DMS53 treated with DMSO at 0.1 percent for 48 hours (cell line): ENCODE measurements around the gene CELSR1.

Source experiments
- DNase-seq: peaks from one replicate; lab custom pipeline; 2025; ENCODE audit not compliant: unreplicated experiment; lab: John Stamatoyannopoulos, UW

Gene CELSR1

DNA sequence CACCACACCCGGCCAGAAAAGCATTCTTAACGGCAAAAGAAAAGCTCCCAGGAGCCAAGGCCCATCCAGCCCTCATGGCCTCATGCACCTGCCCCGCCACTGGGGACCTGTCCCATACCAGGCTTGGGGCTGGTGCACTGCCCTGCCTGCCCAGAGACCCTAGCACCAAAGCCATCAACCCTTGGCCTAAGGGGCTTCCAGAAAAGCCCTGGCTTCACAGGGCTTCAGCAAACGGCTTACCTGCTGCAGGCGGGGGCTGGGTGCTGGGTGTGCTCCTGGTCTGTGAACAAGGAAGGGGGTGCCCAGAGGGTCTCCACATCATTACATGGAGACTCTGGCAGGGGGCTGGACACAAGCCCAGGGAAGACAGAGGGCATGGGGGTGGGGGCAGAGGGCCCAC is 89.5 kb downstream of the CELSR1 start:
- DNase-seq = no peak

DNA sequence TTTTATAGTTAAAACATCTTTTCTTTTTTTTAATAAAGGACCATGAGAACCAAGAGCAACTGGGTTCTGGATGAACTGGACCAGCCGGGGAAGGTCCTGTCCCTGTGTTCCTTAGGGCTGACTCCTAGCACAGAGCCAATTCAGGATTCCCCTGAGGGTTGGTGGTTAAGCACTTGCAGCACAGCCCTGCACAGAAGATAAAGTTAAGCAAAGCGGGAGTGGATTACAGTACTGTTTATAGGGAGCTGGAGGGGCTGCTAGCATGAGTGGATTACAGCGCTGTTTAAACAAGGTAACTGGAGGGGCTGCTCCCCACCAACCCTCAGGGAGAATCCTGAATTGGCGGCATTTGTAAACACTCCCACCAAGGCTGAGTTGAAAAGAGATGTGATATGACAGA is 90.6 kb downstream of the CELSR1 start:
- DNase-seq = no peak

DNA sequence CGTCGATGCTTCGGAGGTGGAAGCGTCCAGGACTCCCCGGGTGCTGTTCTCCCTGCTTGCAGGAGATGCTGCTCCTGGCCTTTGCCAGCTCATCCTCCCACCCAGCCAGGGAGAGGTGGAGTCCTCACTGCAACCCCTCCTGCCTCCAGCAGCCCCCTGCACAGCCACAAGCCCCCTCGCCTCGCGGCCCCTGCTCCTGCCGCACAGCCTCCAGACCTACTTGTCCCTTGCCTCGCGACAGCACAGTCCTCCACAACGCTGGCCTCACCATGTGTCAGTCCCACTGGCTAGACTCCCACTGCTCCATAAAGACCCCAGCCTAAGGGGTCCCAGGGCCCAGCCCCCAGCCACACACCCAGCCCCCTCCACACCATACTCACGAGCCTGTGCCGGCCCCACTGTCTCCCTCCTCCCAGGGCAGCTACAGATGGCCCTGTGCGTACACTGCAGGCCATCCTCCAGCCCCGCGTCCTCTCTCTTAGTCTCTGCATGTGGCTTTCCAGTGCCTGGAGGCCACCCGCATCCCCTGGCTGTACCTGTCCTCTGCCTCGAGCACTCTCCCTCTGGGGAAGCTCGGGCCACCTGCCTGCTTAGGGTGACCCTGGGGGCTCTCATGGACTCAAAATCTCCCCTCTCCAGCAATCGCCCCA is 91.5 kb downstream of the CELSR1 start:
- no peak for DNase-seq

DNA sequence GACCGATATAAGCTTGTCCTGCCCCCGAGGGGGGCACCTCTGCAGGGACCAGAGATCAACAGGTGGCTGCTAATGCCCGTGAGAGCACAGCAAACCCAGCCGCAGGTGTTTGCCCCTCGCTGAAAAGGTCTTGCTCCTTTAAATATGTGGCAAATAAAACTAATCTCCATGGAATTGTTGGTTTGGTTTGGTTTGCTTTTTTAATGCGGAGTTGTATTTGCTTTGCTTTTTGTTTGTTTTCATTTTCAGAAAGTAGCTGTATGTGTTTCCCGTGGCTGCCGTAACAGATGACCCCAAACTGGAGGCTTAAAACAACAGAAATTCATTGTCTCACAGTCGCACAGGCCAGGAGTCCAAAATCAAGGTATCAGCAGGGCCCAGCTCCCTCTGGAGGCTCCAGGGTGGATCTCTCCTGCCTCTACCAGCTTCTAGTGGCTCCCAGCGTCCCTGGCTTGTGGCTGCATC is 93.0 kb downstream of the CELSR1 start:
- peak; percentile 68 for DNase-seq

DNA sequence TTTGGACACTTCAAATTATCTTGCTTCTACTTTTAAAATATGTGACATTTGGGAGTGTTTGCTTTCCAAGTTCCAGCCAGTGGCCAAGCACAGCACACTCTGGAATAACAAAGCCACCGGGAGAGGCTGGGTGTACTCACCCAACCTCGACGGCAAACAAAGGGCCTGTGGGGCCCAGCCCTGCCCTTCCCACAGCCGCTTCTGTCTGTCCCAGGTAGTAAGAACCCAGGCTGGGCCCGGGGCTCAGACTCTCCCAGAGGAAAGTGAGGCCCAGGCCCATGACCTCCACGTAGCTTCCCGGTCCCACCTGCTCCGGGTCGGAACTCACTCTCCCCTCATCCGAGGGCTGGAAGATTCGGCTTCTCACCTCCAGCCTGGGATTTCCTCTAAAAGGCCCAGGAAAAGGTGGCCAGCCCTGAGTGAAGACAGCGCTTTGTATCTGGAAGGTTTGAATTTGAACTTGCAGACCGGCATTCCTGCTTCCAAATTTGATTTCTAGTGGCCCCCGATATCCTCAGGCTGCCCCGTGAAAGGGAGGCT is 93.5 kb downstream of the CELSR1 start:
- DNase-seq = peak; percentile 63

DNA sequence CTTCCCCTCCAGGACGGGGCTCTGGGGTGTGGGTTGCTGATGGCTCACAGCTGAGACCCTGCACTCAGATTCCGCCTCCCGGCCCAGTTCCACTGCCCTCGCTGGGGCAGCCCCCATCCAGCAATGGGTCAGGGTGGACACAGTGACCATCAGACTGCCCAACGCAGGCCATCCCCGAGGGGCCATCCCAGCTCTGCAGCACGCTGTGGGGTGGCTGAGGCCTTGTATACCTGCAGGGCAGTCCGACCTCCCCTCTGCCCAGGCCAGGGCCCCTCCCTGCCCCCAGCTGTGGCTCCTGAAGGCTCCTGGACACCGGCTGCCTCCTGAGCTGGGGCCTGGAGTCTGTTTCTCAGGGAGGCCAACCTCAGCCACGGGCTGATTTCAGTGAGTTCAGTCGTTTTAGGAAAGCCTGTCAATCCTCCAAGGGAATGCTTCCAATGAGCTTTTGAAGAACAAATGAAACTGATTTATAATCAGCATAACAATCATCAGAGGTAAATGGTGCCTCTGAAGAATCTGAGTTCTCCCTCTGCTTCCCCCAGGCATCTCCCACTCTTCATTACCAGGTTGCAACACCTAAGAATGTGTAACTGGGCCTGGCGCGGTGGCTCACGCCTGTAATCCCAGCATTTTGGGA is 95.1 kb downstream of the CELSR1 start:
- no peak for DNase-seq

DNA sequence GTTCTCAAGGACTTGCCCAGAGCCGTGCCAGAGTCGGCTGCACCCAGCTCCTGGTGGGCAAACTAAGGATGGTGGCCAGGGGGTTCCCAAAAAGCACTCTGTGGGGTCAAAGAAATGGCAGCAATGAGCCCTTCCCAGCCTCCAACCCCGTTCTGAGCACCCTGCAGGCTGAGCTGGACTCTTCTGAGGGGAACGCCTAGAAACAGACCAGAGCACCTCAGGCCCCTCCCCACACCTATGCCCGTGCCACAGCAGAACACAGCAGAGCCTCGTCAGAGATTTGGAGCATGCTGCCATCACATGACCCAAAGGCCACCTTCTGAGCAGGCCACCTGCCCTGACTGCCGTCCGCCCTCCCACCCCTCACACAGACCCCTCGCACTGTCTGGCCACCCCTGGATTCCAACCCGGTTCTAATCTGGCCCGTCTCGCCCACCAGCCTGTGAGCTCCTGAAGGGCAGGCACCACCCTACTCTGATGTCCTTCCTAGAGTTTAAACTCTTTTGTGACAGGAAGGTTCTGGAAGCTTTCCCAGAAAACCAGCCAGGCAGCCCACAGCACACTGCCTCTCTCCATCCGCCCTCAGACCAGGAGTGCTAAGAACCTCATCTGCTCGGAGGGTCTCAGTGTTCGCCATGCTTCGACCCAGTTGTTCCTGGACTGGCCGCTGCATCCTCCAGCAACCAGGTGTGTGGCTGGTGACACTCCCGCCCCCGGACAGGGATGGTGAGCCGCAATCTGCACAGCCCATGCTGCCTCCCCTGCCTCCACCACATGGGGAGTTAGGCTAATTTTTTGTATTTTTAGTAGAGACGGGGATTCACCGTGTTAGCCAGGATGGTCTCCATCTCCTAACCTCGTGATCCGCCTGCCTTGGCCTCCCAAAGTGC is 97.6 kb downstream of the CELSR1 start:
- DNase-seq = no peak

DNA sequence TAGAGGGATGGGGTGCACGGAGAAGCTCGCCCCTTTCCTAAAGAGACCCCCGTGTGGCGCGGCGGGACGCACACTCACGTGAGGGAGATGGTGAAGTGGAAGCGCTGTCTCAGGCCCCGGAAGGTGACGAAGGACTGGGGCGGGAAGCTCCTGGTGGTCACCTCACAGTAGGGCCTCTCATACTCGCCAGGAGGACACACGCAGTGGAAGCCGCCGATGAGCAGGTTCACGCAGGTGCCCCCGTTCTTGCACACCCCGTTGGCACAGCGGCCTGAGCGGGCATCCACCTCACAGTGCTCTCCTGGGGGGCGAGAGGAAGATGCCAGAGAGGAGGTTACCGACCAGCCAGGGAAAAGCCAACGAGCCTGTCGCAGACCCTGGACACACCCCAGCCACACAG is 98.3 kb downstream of the CELSR1 start:
- DNase-seq = no peak

DNA sequence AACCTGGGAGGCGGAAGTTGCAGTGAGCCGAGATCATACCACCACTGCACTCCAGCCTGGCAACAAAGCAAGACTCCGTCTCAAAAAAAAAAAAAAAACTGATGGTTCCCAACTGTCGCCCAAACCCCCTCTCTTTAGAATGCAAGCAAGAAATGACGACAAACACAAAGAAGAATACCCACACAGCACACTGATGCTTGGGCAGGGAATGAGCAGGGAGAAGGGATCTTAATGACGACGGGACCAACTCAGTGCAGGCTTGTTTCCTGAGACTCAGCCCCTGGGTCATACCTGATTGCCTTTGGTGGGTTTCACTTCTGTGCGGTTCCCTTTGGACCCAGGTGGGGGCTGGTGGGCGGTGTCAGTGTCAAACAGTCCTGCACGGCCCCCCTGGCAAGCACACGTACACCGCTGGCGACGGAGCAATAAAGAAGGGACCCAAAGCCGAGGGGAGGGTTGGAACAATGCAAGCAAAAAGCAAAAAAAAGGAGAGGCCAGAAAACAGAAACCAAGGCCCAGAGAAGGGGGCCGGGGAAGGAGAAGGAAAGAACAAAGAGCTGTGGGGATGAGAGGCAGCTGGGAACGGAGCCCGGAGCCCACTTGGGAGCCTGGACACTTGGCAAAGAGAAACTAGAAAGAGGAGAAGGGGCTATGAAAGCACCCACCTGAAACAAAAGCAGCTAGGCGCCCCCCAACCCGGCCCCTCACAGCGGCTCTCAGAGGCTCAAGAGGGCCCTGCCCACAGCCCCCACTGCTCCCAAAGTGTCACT is 99.6 kb downstream of the CELSR1 start:
- DNase-seq = no peak

DNA sequence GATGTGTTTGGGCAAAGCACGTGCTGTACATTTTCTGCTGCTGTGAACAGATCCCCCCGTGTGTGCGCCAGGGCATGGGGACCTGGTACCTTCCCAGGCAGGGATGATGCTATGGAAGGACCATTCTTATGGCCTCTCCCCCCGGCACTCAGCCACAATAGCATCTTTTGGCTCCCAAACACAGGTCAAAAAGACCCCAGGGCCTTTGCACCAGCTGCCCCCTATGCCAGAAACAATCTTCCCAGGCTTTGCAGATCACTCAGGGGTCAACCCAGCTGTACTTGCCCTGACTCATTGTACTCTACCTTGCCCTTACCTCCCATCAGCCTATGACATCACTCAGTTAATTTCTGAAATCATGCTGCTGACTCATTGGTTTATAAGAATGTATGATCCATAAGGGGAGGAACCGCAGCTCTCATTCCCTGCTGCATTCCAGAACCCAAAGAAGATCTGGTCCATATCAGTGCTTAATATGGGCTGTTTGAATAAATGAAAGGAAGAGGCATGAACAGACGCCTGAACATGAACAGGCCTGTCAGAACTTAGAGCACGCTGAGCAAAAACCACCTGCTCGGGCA is 100.7 kb downstream of the CELSR1 start:
- DNase-seq = no peak

DNA sequence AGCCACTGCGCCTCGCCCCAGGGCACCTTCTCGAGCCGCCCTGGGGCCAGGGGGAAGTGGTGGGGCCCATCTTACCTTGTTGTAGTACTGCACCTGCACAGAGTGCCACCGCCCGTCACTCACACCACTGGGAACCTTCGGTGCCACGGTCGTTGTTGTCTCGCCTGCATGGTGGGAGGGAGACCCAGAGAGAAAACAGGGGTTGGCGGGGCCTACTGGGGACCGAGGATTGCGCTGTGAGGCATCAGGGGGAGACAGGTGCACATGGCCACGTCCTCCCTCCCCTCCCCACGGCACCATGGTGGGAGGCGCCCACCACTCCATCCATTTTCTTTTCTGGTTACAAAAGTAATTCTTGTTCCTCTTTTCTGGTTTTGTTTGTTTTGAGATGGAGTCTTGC is 104.1 kb downstream of the CELSR1 start:
- DNase-seq = no peak

DNA sequence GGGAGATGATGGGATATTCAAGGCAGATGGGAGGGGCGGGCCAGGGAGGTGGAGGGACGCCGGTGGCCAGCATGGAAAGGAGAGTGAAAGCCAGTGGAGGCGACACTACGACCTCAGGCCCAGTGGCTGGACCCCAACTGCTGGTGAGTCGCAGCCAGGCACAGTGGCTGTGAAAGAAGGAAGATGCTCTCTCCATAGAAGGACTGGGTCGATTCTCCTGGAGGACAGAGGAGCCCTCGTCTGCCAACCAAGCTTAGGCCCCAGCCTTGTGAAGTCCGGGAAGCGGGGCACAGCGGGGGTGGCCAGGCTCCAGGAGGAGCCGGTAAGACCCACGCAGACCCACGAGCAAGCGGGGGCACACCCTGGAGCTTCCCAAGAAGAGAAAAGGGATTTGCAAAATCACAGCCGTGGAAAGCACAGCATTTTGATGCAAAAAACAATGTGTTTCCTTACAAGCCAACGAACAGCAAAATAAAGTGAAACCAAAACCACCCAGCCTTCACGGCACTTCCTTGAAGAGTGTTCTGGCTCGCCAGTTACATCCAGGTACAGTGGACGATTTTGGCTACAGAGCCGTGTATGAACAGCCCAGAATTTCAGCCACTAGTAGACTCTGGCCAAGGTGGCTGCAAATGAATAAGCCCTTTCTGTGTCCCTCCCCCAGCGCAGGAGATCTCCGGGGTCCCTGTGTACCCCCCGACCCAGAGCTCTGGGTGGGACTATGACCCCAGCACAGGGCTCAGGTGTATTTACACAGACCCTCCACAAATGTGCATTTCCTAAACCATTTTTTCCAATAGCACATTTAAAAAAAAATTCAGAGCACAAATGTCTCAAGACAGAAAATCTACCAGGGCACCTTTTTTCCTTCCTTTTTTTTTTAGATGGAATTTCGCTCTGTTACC is 105.0 kb downstream of the CELSR1 start:
- no peak for DNase-seq

DNA sequence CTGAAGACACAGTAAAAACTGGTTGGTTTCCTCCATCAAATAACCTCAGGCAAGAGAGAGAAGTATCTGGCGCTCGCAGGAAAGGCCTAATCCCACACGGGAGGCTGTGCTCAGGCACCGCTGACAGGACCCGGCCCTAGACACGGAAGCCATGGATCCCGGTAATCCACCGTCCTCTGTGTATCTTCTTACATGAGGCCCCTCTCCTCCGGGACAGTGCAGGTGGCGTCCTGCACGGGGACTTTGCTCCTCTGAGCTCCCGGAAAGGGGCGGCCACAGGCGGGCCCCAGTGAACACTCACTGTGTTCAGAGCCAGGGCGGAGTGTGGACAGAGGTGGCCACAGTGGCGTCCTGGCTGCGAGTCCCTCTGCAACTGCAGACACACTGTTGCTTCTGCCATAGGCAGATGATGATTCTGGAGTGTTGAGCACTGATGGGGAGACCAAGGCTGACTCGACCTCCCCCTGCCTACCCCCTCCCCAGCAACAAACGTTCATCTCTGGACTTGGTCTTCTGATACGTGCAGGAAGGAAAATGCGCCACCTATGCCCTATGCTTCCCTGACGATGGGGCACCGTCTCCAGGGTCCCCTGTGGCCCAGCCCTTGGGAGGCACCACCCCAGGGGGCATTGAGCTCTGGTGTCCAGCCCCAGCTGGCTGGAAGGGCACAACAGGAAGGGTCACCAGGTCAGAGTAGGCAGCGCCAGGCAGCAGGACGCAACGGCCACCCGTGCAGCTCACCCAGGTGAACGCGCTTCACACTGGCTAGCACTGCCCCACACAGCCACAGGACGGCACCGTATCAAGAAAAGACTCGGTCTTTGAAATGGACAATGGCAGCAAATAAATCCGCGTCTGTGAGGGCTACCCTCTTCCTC is 106.2 kb downstream of the CELSR1 start:
- no peak for DNase-seq

DNA sequence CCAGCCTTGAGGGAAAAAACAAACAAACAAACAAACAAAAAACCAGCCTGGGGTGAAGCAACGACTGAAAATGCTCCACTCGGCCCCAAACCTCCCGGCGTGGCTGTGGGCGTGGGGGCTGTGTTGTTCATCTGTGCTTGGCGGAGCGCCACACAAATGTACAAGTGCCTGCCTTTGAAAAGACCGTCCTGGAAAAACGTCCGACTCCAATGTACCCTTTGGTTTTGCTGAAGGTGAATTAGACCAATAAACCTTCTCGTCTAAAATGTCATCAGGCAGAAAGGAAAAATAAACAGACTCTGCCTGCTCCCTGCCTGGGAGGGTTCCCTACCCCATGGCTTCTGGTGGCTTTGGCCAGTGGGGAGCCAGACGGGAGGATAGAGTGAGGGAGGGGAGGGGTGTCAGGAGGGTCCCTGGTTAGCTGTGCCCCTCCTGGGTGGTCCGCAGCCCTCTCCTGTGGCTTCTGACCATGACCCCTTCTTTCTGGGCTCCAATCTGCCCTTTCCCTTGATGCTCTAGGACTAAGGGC is 108.0 kb downstream of the CELSR1 start:
- no peak for DNase-seq

DNA sequence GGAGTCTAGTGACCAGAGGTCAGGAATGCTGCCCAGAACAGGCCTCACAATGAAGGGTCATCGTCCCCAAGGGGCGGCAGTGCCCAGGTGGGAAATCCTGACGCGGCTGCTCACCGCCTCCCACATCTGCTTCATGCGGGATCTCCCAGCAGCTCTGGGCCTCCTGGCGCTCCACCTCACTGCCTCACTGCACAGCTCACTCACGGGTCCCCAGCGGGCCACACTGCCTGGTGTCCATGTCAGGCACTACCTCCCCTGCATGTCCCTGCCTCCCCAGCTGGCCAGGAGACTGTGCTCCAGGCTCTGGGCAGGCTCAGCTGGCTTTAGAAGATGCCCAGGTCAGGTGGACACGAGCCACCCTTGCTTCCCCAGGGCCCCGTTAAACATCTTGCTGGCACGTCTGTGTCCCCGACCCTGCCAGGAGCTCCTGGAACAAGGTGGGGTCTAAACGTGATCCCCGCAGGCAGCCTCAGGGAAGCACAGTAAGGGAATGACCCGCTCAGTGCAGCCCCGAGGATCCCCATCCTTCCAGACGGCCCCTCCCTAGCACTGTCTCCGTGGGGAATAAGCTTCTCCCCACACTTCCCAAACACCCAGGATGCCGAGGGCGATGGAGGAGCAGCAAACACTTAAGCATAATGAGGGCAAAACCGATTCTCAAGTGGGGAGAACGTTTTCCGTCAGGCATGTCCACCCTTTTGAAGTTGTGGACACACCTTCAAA is 108.7 kb downstream of the CELSR1 start:
- no peak for DNase-seq

DNA sequence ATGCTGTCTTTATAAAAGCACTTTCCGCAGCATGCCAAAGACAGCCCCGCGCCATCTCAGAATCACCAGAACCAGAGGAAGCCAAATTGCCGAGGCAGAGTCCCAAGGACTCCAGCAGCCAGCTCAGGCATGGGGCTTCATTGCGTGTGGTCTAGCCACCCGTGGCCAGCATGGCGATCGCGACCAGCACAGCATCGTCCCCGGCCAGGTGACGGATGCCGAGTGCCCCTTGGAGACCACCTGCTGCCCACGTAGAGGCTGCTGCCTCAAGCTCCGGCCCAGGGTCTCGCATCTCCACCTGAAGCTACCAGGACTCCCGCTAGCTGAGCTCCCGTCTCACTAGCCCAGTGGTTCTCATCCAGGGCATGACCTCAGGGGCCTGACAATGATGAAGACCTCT is 109.2 kb downstream of the CELSR1 start:
- no peak for DNase-seq

DNA sequence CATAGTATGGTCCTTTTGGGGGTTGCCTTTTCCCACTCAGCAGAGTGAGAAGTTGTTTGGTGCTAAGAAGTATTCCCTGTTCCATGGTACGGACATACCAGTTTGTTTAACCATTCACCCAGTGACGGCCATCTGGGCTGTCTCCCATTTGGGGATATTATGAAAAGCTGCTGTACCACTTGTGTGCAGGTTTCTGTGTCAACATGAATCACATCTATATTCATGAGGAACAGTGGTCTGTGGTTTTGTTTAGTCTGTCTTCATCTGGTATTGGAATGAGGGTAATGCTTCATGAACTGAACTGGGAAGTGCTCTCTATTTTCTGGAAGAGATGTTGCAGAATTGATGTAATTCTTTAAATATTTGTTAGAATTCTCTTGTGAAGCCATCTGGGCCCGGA is 112.4 kb downstream of the CELSR1 start:
- DNase-seq = no peak

DNA sequence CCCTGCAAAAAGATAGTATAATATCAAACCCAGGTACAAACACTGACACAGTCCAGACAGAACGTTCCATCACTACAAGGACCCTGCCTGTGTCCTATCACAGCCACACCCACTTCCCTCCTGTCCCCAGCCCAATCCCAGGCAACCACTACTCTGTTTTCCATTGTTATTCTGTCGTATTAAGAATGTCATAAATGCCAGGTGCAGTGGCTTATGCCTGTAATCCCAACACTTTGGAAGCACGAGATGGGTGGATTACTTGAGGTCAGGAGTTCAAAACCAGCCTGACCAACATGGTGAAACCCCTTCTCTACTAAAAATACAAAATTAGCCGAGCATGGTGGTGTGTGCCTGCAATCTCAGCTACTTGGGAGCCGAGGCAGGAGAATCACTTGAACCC is 112.9 kb downstream of the CELSR1 start:
- DNase-seq = no peak
